SJSA1 (cell line): ENCODE results near the gene SLC8B1. TPM values are rescaled to one million over a fixed set of nuclear protein-coding genes. Genes with fewer than 3 reads are reported as not detected.

Experiments
- DNase-seq, 2 experiments: peaks; one replicate each; pipeline ENCODE4 v3.0.0-alpha.2; 2015 to 2020; ENCODE audit warnings: low spot score in 2 of 2, low read depth in 1 of 2
- H3K27ac ChIP-seq: fragments of 250-450 bp; sonication (Bioruptor Pico); 2 replicates; pipeline ENCODE4 v1.5.1; 2020; ENCODE audit warnings: mild to moderate bottlenecking, moderate library complexity
- H3K27me3 ChIP-seq: fragments of 250-450 bp; sonication (Bioruptor Pico); replicated peaks from 2 replicates; pipeline ENCODE4 v1.5.1; 2020; ENCODE audit warnings: mild to moderate bottlenecking, moderate library complexity
- H3K36me3 ChIP-seq: fragments of 250-450 bp; sonication (Bioruptor Pico); 2 replicates; pipeline ENCODE4 v1.5.1; 2020; ENCODE audit warnings: mild to moderate bottlenecking
- H3K4me1 ChIP-seq: fragments of 250-450 bp; sonication (Bioruptor Pico); replicated peaks from 2 replicates; pipeline ENCODE4 v1.6.1; 2021; ENCODE audit warnings: mild to moderate bottlenecking
- H3K4me3 ChIP-seq: fragments of 250-450 bp; sonication (Bioruptor Pico); 2 replicates; pipeline ENCODE4 v1.5.1; 2020; ENCODE audit warnings: mild to moderate bottlenecking
- H3K9me3 ChIP-seq: fragments of 250-450 bp; sonication (Bioruptor Pico); replicated peaks from 2 replicates; pipeline ENCODE4 v1.5.1; 2020; ENCODE audit warnings: mild to moderate bottlenecking
- total RNA-seq: library from RNA; depleted of rRNA; stranded (reverse); fragments of >200 nt; shearing (Covaris generic); gene quantifications from 2 replicates; pipeline ENCODE4 v1.2.3, GENCODE V29; 2014; rRNA removed

Gene SLC8B1
- total RNA-seq, 1 experiment from 2014 or later = 9.4 TPM

GRCh38 chr12:113260636-113261300 is 74.1 kb downstream of the SLC8B1 start:
- no peaks in the 10 kb centered on the region for H3K27me3 ChIP-seq
- no peaks in the 10 kb centered on the region for H3K4me1 ChIP-seq
- H3K36me3 ChIP-seq = no peaks in the 10 kb centered on the region
- no peak overlapping the region for H3K4me3 ChIP-seq
- DNase-seq = no peak
- no peaks in the 10 kb centered on the region for H3K9me3 ChIP-seq
- no peak overlapping the region for H3K27ac ChIP-seq

- Histone ChIP-seq H3K36me3 (no peaks in the 10 kb centered on the region), H3K27ac (no peak overlapping the region), H3K4me3 (no peak overlapping the region), H3K4me1 (no peaks in the 10 kb centered on the region), H3K27me3 (no peaks in the 10 kb centered on the region), H3K9me3 (no peaks in the 10 kb centered on the region)
- DNase-seq = no peak
Measured at GRCh38 chr12:113260127-113260526, 74.8 kb downstream of the SLC8B1 start.

DNA sequence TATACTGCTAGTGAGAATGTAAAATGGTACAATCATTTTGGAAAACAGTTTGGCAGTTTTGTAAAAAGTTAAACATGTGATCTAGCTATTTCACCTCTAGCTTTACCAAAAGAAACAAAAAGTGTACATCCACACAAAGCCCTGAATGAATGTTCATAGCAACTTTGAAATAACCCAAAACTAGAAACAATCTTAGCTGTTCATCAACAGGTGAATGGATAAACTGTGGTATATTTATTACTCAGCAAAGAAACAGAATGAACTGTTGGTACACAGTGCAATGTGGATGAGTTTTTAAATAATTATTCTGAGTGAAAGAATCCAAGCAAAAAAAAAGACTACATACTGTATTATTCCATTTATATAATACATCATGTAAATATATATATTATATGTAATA is 77.3 kb downstream of the SLC8B1 start:
- H3K4me1 ChIP-seq = no peaks in the 10 kb centered on the region
- no peak overlapping the region for H3K27ac ChIP-seq
- H3K36me3 ChIP-seq = no peaks in the 10 kb centered on the region
- no peaks in the 10 kb centered on the region for H3K9me3 ChIP-seq
- no peaks in the 10 kb centered on the region for H3K27me3 ChIP-seq
- H3K4me3 ChIP-seq = no peak overlapping the region
- no peak for DNase-seq

GRCh38 chr12:113254298-113254697 is 80.6 kb downstream of the SLC8B1 start:
- Histone ChIP-seq H3K9me3 (no peaks in the 10 kb centered on the region), H3K4me3 (no peak overlapping the region), H3K27ac (no peak overlapping the region), H3K4me1 (no peaks in the 10 kb centered on the region), H3K27me3 (no peaks in the 10 kb centered on the region), H3K36me3 (no peaks in the 10 kb centered on the region)
- no peak for DNase-seq

DNA sequence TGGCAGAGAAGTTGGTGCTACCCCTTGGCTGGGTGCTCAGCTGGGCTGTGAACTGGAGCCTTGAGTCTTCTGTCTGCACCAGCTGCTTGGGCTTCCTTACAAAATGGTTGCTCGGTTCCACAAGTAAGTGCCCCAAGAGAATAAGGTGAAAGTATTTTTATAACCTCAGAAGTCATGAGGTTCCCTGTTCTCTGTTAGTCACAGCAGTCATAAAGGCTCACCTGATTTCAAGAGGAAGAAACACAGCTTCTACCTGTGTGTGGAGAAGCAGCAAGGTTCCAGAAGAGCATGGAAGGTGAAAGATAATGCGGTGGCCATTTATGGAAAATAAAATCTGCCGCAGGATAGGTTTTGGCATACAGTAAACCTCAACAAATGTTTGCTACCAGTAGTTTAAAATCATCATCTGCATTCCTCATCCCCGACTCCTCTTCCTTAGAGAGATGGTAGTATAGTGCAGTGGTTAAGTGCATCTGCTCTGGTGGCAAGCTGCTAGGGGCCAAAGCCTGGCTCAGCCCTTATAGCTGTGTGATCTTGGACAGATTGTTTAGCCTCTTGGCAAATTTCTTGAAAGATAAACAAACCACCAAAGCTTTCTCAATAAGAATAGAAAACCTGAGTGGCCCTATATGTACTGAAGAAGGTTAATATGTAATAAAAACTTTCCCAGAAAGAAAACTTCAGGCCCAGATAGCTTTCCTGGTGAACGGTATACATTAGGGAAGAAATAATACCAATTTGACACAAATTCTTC is 81.2 kb downstream of the SLC8B1 start:
- H3K9me3 ChIP-seq = no peaks in the 10 kb centered on the region
- no peak for DNase-seq
- H3K27ac ChIP-seq = no peak overlapping the region
- H3K4me1 ChIP-seq = no peaks in the 10 kb centered on the region
- H3K4me3 ChIP-seq = no peak overlapping the region
- H3K36me3 ChIP-seq = no peaks in the 10 kb centered on the region
- H3K27me3 ChIP-seq = no peaks in the 10 kb centered on the region

DNA sequence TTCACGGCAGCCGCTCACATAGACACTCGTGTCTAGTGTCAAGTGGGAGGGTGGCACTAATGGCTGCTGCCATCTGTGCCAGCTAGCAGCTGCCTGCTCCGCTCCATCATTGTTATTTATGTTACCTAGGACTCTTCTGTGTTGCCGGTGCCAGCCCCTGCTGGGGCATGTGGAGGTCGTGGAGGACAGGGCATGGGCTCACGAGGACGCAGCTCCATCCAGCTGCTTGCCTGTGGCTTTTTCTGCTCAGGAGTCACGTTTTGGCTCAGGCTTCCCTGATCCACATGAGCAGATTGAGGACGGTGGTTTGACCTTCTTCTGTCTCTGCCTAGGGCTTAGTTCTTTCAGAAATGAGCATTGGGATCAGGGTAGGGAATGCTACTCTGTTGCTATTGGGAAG is 82.4 kb downstream of the SLC8B1 start:
- Histone ChIP-seq H3K4me3 (no peak overlapping the region), H3K9me3 (no peaks in the 10 kb centered on the region), H3K27me3 (no peaks in the 10 kb centered on the region), H3K27ac (no peak overlapping the region), H3K4me1 (peaks cover 1% of the 10 kb centered on the region; the same call in 1 of the 2 replicates), H3K36me3 (no peaks in the 10 kb centered on the region)
- no peak for DNase-seq

DNA sequence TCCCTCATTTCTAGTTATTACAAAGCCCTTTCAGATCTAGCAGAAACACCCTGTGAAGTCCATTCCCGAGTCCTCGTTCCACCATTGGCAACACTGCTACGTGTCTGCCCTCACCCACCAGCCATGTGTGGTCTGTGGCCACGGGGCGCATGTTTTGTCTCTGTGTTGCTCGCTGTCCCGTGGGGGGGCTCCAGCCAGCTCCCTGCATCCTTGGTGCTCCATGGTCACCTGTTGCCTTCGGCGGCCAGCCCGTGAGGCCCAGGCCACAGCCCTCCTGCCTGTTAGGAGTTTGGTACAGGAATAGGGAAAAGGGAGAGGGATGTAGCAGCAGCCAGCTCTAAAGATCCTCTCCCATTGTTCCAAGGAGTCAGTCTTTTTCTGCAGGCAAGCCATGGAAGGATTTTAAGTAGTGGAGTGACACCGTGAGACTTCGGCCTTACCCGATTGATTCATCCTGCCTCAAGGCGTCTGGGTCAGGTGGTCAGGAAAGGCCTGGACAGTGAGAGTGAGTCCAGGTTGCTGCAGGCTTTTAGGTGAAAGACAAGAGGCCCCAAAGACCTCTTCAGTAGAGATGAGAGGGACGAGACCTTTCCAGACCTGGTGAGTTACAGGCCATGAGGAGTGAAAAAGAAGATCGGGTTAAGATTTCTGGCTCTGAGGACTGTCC is 83.4 kb downstream of the SLC8B1 start:
- Histone ChIP-seq H3K36me3 (0 out of 2 replicates have a peak, but pooled peaks cover 4% of the 10 kb centered on the region), H3K4me3 (no peak overlapping the region), H3K27me3 (no peaks in the 10 kb centered on the region), H3K9me3 (no peaks in the 10 kb centered on the region), H3K4me1 (peaks cover 11% of the 10 kb centered on the region), H3K27ac (no peak overlapping the region)
- no peak for DNase-seq

GRCh38 chr12:113250045-113250444 is 84.9 kb downstream of the SLC8B1 start:
- Histone ChIP-seq H3K27ac (no peak overlapping the region), H3K9me3 (no peaks in the 10 kb centered on the region), H3K36me3 (0 out of 2 replicates have a peak, but pooled peaks cover 4% of the 10 kb centered on the region), H3K4me3 (no peak overlapping the region), H3K4me1 (peaks cover 22% of the 10 kb centered on the region), H3K27me3 (no peaks in the 10 kb centered on the region)
- DNase-seq = no peak

GRCh38 chr12:113249546-113249945 is 85.4 kb downstream of the SLC8B1 start:
- no peak overlapping the region for H3K27ac ChIP-seq
- H3K36me3 ChIP-seq = 0 out of 2 replicates have a peak, but pooled peaks cover 4% of the 10 kb centered on the region
- no peak for DNase-seq
- no peak overlapping the region for H3K4me3 ChIP-seq
- no peaks in the 10 kb centered on the region for H3K27me3 ChIP-seq
- H3K4me1 ChIP-seq = peaks cover 25% of the 10 kb centered on the region
- no peaks in the 10 kb centered on the region for H3K9me3 ChIP-seq

DNA sequence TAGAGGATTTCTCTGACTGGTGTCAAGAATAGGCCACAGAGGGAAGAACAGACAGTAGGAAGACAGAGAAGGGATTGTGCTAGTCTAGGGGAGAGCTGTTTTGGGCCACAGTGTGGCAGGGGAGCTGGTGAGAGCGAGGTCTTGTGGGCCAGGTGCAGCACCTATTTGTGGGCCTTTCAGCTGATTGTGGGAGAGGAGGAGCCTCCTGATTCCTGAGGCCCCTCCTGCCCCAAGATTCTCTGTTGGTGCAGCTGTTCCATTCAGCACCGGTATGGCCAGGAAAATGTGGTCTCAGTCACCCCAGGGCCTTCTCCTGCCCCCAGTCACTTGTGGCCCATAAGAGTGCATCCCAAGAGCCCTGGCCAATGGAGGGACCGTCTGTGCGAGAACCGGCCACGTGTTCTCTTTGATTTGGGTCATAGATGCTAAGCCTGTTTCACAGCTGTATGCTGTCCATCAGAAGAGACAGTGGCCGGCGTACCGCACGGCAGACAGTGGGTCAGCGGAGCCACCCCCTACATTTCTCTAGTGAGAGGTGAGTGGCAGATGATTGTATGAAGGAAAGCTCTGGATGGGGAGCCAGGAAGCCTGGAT is 86.0 kb downstream of the SLC8B1 start:
- H3K4me3 ChIP-seq = no peak overlapping the region
- no peak overlapping the region for H3K27ac ChIP-seq
- no peaks in the 10 kb centered on the region for H3K9me3 ChIP-seq
- H3K36me3 ChIP-seq = 0 out of 2 replicates have a peak, but pooled peaks cover 4% of the 10 kb centered on the region
- H3K27me3 ChIP-seq = no peaks in the 10 kb centered on the region
- no peak for DNase-seq
- peaks cover 25% of the 10 kb centered on the region for H3K4me1 ChIP-seq

Other genes starting within 250 kb of the SLC8B1 start
- gene RASAL1, start 199.3 kb downstream of the SLC8B1 start, total RNA-seq = not detected in 2 replicates
- gene CFAP73, start 185.4 kb downstream of the SLC8B1 start, total RNA-seq = not detected in 2 replicates
- gene DDX54, start 149.6 kb downstream of the SLC8B1 start, total RNA-seq = 45.4 and 79.6 TPM in 2 replicates
- 20.6 and 33.1 TPM in 2 replicates for gene RITA1, start 149.4 kb downstream of the SLC8B1 start, total RNA-seq
- 7.6 and 17.0 TPM in 2 replicates for gene TPCN1, start 113.6 kb downstream of the SLC8B1 start, total RNA-seq
- 11.6 and 11.8 TPM in 2 replicates for gene PLBD2, start 23.5 kb upstream of the SLC8B1 start, total RNA-seq
- not detected in 2 replicates for gene SDS, start 68.8 kb upstream of the SLC8B1 start, total RNA-seq
- 2.7 and 7.7 TPM in 2 replicates for gene SDSL, start 87.3 kb upstream of the SLC8B1 start, total RNA-seq
- gene LHX5, start 136.8 kb upstream of the SLC8B1 start, total RNA-seq = not detected in 2 replicates